Left ventricle myocardium inferior (tissue), 1 donor: ENCODE results near the gene CASP9. TPM values are rescaled to one million over a fixed set of nuclear protein-coding genes. Genes with fewer than 3 reads are reported as not detected.
"Not testable (repeated sequence)": the region's sequence is repeated elsewhere in the genome, so short reads cannot be mapped to it uniquely, and the experiment has no call there.

Experiments used
- DNase-seq: peaks from one replicate; pipeline ENCODE4 v3.0.0-alpha.2; 2020
- H3K27ac ChIP-seq: fragments of 200-600 bp; replicated peaks from 2 replicates; pipeline ENCODE4 v1.8.0; 2021
- H3K27me3 ChIP-seq: fragments of 200-600 bp; 2 replicates; pipeline ENCODE4 v1.8.0; 2021; ENCODE audit warnings: low read depth
- H3K36me3 ChIP-seq: fragments of 200-600 bp; 2 replicates; pipeline ENCODE4 v1.8.0; 2021
- H3K4me1 ChIP-seq: fragments of 200-600 bp; 2 replicates; pipeline ENCODE4 v1.8.0; 2021
- H3K4me3 ChIP-seq: fragments of 200-600 bp; 2 replicates; pipeline ENCODE4 v1.8.0; 2021; ENCODE audit warnings: mild to moderate bottlenecking, moderate library complexity
- H3K9me3 ChIP-seq: fragments of 200-600 bp; replicated peaks from 2 replicates; pipeline ENCODE4 v1.8.0; 2021
- intact Hi-C: fragments of 100-400 bp; cut with micrococcal nuclease; formaldehyde crosslinking; loops from one replicate; pipeline ENCODE4 v1.11.0; 2022
- total RNA-seq: library from RNA; stranded (reverse); fragmentation: NEBNext Ultra II Directional; extraction: Animal tissue kit (Norgen Biotek cat#: 25700); gene quantifications from one replicate; pipeline ENCODE4 v1.2.1, GENCODE V29; 2021
- TF ChIP-seq, protein P1 (sequence below): fragments of 200-600 bp; IDR thresholded peaks from 2 replicates; pipeline ENCODE4 v1.8.0; 2021; ENCODE audit warnings: antibody characterized with exemption, mild to moderate bottlenecking, borderline replicate concordance
- donor health status: DM: no; HTN: yes; CAD: no; lungs with severe emphysema.

The CASP9 gene
- total RNA-seq, 1 donor from 2014 or later: 14.1 TPM

DNA sequence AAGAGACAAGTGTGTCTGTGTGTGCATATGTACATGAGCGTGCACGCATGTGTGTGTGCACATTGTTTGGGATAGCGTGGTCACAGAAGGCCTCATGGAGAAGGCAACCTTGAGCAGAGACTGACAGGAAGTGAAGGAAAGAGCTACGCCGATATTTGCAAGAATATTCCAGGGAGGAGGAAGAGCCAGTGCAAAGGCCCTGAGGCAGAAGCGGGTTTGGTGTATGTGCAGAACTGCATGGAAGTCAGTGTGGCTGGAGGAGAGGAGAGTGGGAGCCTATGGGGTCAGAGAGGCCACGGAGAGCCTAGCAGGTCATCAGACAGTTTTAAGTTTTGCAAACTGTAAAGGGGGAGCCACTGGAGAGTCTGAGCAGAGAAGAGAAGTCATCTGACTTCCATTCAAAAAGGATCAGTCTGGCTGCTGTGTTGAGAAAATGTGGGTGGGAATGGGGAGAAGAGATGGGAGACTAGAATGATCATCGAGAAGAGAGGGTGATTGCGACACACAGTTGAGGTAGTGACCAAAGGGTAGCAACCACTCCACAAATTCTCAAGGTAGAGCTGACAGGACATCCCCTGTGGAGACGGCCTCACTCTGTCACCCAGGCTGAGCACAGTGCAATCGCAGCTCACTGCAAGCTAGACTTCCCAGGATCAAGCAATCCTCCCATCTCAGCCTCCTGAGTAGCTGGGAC, 44.2 kb downstream of the CASP9 start:
- no peak for DNase-seq
- Histone ChIP-seq H3K27me3 (no peaks in the 10 kb centered on the region), H3K36me3 (no peaks in the 10 kb centered on the region), H3K27ac (no peak overlapping the region), H3K9me3 (no peaks in the 10 kb centered on the region), H3K4me1 (no peaks in the 10 kb centered on the region), H3K4me3 (no peak overlapping the region)
- TF ChIP-seq, protein P1, sequence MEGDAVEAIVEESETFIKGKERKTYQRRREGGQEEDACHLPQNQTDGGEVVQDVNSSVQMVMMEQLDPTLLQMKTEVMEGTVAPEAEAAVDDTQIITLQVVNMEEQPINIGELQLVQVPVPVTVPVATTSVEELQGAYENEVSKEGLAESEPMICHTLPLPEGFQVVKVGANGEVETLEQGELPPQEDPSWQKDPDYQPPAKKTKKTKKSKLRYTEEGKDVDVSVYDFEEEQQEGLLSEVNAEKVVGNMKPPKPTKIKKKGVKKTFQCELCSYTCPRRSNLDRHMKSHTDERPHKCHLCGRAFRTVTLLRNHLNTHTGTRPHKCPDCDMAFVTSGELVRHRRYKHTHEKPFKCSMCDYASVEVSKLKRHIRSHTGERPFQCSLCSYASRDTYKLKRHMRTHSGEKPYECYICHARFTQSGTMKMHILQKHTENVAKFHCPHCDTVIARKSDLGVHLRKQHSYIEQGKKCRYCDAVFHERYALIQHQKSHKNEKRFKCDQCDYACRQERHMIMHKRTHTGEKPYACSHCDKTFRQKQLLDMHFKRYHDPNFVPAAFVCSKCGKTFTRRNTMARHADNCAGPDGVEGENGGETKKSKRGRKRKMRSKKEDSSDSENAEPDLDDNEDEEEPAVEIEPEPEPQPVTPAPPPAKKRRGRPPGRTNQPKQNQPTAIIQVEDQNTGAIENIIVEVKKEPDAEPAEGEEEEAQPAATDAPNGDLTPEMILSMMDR: no peak
- intact Hi-C loops: no loop called here

DNA sequence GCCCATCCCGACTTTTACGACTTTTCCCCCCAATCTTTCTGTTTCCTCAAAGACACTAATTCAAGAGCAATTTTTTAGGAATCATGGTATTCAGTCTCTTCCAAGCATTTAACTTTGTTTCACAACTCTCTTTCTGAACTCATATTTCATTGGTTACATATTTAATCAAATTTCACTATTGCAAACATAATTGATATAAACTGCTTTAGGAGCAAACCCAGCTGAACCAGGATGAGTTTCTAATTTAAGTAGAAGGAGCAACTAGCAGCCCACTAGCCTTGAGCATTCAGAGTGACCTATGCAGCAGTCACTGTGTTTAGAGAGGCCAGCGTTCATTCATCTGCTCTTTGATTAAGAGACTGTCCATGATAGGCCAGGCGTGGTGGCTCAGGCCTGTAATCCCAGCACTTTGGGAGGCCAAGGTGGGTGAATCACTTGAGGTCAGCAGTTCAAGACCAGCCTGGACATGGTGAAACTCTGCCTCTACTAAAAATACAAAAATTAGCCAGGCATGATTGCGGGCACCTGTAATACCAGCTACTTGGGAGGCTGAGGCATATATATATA, 46.3 kb downstream of the CASP9 start:
- intact Hi-C loops: no loop called here
- Histone ChIP-seq H3K27me3 (no peaks in the 10 kb centered on the region), H3K9me3 (no peaks in the 10 kb centered on the region), H3K27ac (no peak overlapping the region), H3K4me3 (no peak overlapping the region), H3K4me1 (no peaks in the 10 kb centered on the region), H3K36me3 (no peaks in the 10 kb centered on the region)
- TF ChIP-seq, protein P1: no peak
- DNase-seq: no peak

DNA sequence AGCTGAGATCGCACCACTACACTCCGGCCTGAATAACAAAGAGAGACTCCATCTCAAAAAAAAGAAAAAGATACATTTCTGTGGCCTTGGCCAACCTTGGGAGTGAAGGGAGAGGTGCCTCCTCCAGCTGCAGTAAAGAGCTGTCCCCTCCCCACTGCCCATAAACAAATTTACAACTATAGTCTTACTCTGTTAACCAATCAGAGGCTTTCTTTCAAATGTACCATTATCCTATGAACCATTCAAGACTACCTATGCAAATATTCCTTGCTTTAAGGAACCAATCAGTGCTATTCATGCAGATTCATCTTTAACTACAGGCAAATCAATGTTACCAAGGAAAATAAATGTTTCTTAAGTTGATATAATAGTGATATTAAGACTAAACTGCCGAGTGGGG, 47.1 kb downstream of the CASP9 start:
- no peaks in the 10 kb centered on the region for H3K9me3 ChIP-seq
- DNase-seq: no peak
- TF ChIP-seq, protein P1: no peak
- no peak overlapping the region for H3K4me3 ChIP-seq
- intact Hi-C loops: no loop called here
- no peaks in the 10 kb centered on the region for H3K36me3 ChIP-seq
- H3K27ac ChIP-seq: no peak overlapping the region
- H3K27me3 ChIP-seq: no peaks in the 10 kb centered on the region
- no peaks in the 10 kb centered on the region for H3K4me1 ChIP-seq

DNA sequence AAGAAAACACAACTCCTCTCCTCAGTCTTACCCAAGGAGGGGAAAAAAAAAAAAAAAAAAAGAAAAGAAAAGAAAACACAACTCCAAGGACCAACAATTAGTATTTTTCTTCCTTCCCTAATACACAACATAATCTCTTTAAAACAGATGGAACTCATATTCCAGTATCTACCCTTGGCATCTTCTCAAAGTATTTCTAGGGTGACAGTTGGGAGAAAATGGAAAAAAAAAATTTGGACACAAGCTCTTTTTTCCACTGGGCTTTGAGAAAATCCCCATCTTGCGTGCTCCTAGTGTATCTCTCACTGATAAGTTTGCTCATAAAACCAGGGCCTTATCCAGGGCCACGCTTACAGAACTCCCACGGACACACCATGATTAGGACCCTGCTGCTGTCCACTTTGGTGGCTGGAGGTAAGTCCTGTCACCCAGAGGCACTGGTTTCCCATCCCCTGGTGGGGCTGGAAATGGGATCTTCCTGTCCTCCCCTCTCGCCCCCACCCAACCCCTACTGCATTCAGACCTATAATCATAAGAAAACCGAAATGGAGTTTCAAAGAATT, 48.2 kb downstream of the CASP9 start, which contains the start of gene CELA2B:
Gene CELA2B (plus strand): TSS at position 353 of the 563 bp plus-strand sequence. CDS start 22 bp downstream, at position 375.
- no peaks in the 10 kb centered on the region for H3K36me3 ChIP-seq
- intact Hi-C loops: no loop called here
- DNase-seq: no peak
- H3K9me3 ChIP-seq: no peaks in the 10 kb centered on the region
- TF ChIP-seq, protein P1: no peak
- no peak within 1 kb of the TSS for H3K27ac ChIP-seq
- no peaks in the 10 kb centered on the region for H3K4me1 ChIP-seq
- H3K4me3 ChIP-seq: no peak within 1 kb of the TSS
- peaks cover 3% of the 10 kb centered on the region for H3K27me3 ChIP-seq

DNA sequence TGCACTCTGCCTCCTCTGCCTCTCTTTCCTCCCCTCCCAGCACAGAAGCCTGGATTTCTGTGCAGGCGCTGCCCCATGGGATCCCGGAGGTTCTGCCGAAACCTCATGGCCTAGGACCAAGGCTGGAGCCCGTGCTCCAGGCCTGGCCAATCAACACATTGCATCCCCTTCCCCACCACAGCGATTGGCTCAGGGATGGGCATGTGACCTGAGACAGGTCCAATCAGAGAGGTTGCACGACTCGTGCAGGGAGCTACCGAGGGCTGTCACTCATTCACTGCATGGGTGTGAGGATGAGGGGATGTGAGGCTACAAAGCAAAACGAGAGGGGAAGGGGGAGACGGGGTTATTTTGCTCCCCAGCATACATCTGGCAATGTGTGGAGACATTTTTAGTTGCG, 51.4 kb downstream of the CASP9 start:
- TF ChIP-seq, protein P1: no peak
- Histone ChIP-seq H3K9me3 (no peaks in the 10 kb centered on the region), H3K27ac (no peak overlapping the region), H3K36me3 (no peaks in the 10 kb centered on the region), H3K4me3 (no peak overlapping the region), H3K4me1 (no peaks in the 10 kb centered on the region), H3K27me3 (peaks cover 3% of the 10 kb centered on the region)
- intact Hi-C loops: no loop called here
- DNase-seq: no peak

DNA sequence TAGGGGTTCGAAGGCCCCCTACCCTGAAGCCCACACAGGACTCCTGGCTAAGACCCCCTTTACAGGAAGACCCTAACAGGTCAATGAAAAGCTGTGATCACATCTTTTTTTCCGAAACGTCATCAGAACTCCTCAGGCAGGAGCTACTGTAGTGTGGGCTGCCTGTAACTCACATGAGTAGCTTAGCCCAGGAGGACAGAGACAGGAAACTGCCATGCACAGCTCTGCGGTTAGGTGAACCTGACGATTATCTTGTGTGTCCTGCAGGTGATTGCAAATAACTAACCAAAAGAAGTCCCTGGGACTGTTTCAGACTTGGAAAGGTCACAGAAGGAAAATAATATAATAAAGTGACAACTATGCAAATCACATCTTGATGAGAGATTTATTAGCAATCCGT, 52.3 kb downstream of the CASP9 start:
- intact Hi-C loops, H3K4me1 ChIP-seq: not testable (repeated sequence)

DNA sequence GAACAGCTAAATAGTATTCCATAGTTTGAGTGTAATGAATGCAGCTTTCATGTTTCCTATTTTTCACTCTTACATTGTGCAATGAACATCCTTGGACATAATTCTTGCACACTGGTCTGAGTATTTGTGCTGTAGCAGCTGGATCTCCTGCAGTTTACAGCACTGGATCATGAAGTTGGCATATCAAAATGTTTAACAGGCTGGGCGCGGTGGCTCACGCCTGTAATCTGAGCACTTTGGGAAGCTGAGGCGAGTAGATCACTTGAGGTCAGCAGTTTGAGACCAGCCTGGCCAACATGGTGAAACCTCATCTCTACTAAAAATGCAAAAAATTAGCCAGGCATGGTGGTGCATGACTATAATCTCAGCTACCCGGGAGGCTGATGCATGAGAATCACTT, 52.9 kb downstream of the CASP9 start:
- H3K27me3 ChIP-seq, H3K4me1 ChIP-seq, H3K27ac ChIP-seq, DNase-seq, H3K36me3 ChIP-seq, H3K9me3 ChIP-seq, intact Hi-C loops, H3K4me3 ChIP-seq: not testable (repeated sequence)

More for the DNA sequence above, 52.3 kb downstream of the CASP9 start:
- H3K27ac ChIP-seq, H3K4me3 ChIP-seq, H3K9me3 ChIP-seq, H3K36me3 ChIP-seq, DNase-seq, H3K27me3 ChIP-seq: not testable (repeated sequence)

DNA sequence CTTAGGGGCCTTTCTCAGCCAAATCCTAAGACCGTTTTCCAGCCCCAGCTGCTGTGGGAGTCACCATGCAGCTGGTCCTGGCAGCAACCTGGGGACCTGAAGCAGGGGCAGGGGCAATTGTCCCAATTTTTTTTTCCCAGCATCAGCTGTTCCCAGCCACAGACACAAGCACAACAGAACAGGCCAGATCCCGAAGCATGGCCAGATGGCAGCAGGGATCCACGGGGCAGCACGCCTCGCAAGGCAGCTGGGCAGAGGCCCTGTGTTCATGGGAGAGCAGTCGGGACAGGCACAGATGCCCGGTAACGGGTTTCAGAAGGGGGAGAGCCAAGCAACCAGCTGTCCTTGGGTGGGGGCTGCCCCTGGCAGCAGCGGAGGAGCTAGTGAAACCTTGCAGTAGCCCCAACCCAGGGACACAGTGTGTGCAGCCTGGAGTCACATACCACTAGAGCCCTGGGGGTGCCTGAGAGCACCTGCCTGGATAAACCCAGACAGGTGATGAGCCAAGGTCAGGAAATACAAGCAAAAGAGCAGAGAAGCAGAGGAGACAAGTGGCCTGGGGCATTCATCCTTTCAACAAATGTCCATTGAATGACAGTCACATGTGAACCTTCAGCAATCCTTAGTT, 54.1 kb downstream of the CASP9 start:
- H3K36me3 ChIP-seq, H3K4me3 ChIP-seq, H3K27ac ChIP-seq, H3K27me3 ChIP-seq, H3K9me3 ChIP-seq, H3K4me1 ChIP-seq, intact Hi-C loops, DNase-seq: not testable (repeated sequence)
